Stimulated activated CD8-positive, alpha-beta memory T cell treated with anti-CD3 and anti-CD28 coated beads, Interleukin-2, amount 100 ng/mL, for 1 hour (primary cell): ENCODE results near the gene ARRB1.

Source experiments
- DNase-seq, 2 donors: peaks; one replicate each; pipeline ENCODE4 v3.0.0-alpha.2; 2020; ENCODE audit warnings: low read depth in 2 of 2

Gene ARRB1

GRCh38 chr11:75260396-75261170 is 90.9 kb downstream of the ARRB1 start:
- DNase-seq = no peak

- no peak for DNase-seq
Observed at GRCh38 chr11:75254326-75254725, 97.1 kb downstream of the ARRB1 start.

GRCh38 chr11:75249704-75250103 is 101.8 kb downstream of the ARRB1 start:
- no peak for DNase-seq

GRCh38 chr11:75248924-75249256 is 102.6 kb downstream of the ARRB1 start:
- no peak for DNase-seq

GRCh38 chr11:75246671-75247350 is 104.7 kb downstream of the ARRB1 start:
- DNase-seq = no peak

- no peak for DNase-seq
Observed at GRCh38 chr11:75246006-75246670, 105.3 kb downstream of the ARRB1 start.

GRCh38 chr11:75245356-75246005 is 106.0 kb downstream of the ARRB1 start:
- DNase-seq = no peak

- DNase-seq = no peak
Observed at GRCh38 chr11:75244052-75244814, 107.2 kb downstream of the ARRB1 start.

GRCh38 chr11:75242722-75243600 is 108.5 kb downstream of the ARRB1 start:
- DNase-seq = no peak

GRCh38 chr11:75241906-75242644 is 109.4 kb downstream of the ARRB1 start:
- DNase-seq = no peak

- DNase-seq = peak; percentile 71 to 75
Observed at GRCh38 chr11:75241036-75241905, 110.2 kb downstream of the ARRB1 start.

- DNase-seq = no peak
Observed at GRCh38 chr11:75240311-75241035, 111.0 kb downstream of the ARRB1 start, which contains the start of gene TPBGL. Gene TPBGL (plus strand): TSS chr11:75240774. CDS start chr11:75241050, 276 bp downstream.

GRCh38 chr11:75239531-75240290 is 111.8 kb downstream of the ARRB1 start:
- no peak for DNase-seq

- no peak for DNase-seq
Observed at GRCh38 chr11:75238595-75239440, 112.6 kb downstream of the ARRB1 start.

- no peak for DNase-seq
Observed at GRCh38 chr11:75237050-75237449, 114.4 kb downstream of the ARRB1 start.

GRCh38 chr11:75236062-75236461 is 115.4 kb downstream of the ARRB1 start:
- DNase-seq = no peak
